HCT116 (cell line): ENCODE measurements around the gene RPRD1B. TPM values are rescaled to one million over a fixed set of nuclear protein-coding genes. Genes with fewer than 3 reads are reported as not detected.

ENCODE experiments used
- ATAC-seq: fragments of 200-7000 bp; cut with Tn5 transposase; 2 replicates; pipeline ENCODE4 v1.9.1; 2020; ENCODE audit warnings: mild to moderate bottlenecking, moderate library complexity
- BruUV-seq: library from RNA; stranded (reverse); fragments of 400-500 nt; replicated peaks from 2 replicates; lab custom pipeline; 2021; lab: Mats Ljungman, UMichigan
- CTCF ChIA-PET: fragments of 300-600 bp; sonication (Branson Sonifier 250); formaldehyde crosslinking; loops from one replicate; lab custom pipeline; 2021; ENCODE audit warnings: antibody characterized with exemption; lab: Charles Lee
- POLR2A ChIA-PET: fragments of 300-600, 350-600 bp; sonication (Branson Sonifier 250); formaldehyde crosslinking; loops from one replicate; lab custom pipeline; 2021; ENCODE audit warnings: antibody characterized with exemption; lab: Charles Lee
- RAD21 ChIA-PET, 2 experiments: fragments of 300-600 bp; sonication (Branson Sonifier 250); formaldehyde crosslinking; loops; one replicate each; lab custom pipeline; 2023; ENCODE audit warnings: low total read pairs in 2 of 2; ENCODE audit not compliant: uncharacterized antibody in 2 of 2, unreplicated experiment in 2 of 2, low non-redundant PET in 1 of 2; lab: Charles Lee
- DNase-seq: peaks from one replicate; pipeline ENCODE4 v3.0.0-alpha.2; 2010; ENCODE audit warnings: low read depth, low spot score
- H2AFZ ChIP-seq: fragments of 200-600 bp; shearing (Covaris generic), sonication (generic); 2 replicates; pipeline ENCODE4 v1.6.1; 2017; ENCODE audit warnings: low read depth, mixed run types, mixed read lengths, antibody characterized with exemption, low read length; ENCODE audit not compliant: poor library complexity, severe bottlenecking
- H3K27ac ChIP-seq: 2 replicates; pipeline ENCODE4 v1.5.1; 2012; ENCODE audit warnings: low read depth, low read length
- H3K27me3 ChIP-seq: fragments of 200-600 bp; sonication (generic); 2 replicates; pipeline ENCODE4 v1.6.1; 2016; ENCODE audit warnings: mixed run types, low read length, mixed read lengths; ENCODE audit not compliant: insufficient read depth
- H3K36me3 ChIP-seq, 2 experiments: fragments of 200-500 bp in 1 of 2; fragments of 200-600 bp in 1 of 2; sonication (Bioruptor generic) in 1 of 2; sonication (generic) in 1 of 2; 2 replicates each; pipeline versions ENCODE4 v1.5.1 to v1.6.1; 2014 to 2016; ENCODE audit warnings: low read length in 2 of 2, inconsistent platforms in 1 of 2, mixed read lengths in 1 of 2, mixed run types in 1 of 2; ENCODE audit not compliant: insufficient read depth in 2 of 2, control insufficient read depth in 1 of 2
- H3K4me1 ChIP-seq, 2 experiments: fragments of 200-600 bp in 1 of 2; sonication (generic) in 1 of 2; 2 replicates each; pipeline versions ENCODE4 v1.5.1 to v1.6.1; 2012 to 2017; ENCODE audit warnings: low read length in 2 of 2, inconsistent platforms in 1 of 2, mild to moderate bottlenecking in 1 of 2, mixed read lengths in 1 of 2, mixed run types in 1 of 2, moderate library complexity in 1 of 2; ENCODE audit not compliant: insufficient read depth in 2 of 2, control insufficient read depth in 1 of 2
- H3K4me2 ChIP-seq: fragments of 200-600 bp; sonication (generic); 2 replicates; pipeline ENCODE4 v1.6.1; 2017; ENCODE audit warnings: mixed run types, low read length, mixed read lengths
- H3K4me3 ChIP-seq, 2 experiments: fragments of 200-600 bp in 1 of 2; sonication (generic) in 1 of 2; replicated peaks in 1 of 2; 2 replicates each; pipeline ENCODE4 v1.5.1; 2011 to 2016; ENCODE audit warnings: low read length in 2 of 2, control low read depth in 1 of 2, low read depth in 1 of 2, mild to moderate bottlenecking in 1 of 2, mixed read lengths in 1 of 2, mixed run types in 1 of 2
- H3K79me2 ChIP-seq: fragments of 200-600 bp; sonication (generic); 2 replicates; pipeline ENCODE4 v1.6.1; 2017; ENCODE audit warnings: mild to moderate bottlenecking, mixed run types, low read length, moderate library complexity, mixed read lengths; ENCODE audit not compliant: insufficient read depth
- H3K9ac ChIP-seq: fragments of 200-600 bp; sonication (generic); 2 replicates; pipeline ENCODE4 v1.6.1; 2016; ENCODE audit warnings: low read length, mixed read lengths
- H3K9me2 ChIP-seq: fragments of 200-600 bp; sonication (generic), shearing (Covaris generic); 2 replicates; pipeline ENCODE4 v1.6.1; 2017; ENCODE audit warnings: mixed run types, mild to moderate bottlenecking, moderate library complexity; ENCODE audit not compliant: insufficient read depth
- H3K9me3 ChIP-seq, 2 experiments: fragments of 200-500 bp in 1 of 2; fragments of 200-600 bp in 1 of 2; sonication (Bioruptor generic) in 1 of 2; sonication (generic) in 1 of 2; 2 replicates each; pipeline ENCODE4 v1.6.1; 2014 to 2017; ENCODE audit warnings: low read length in 2 of 2, mixed read lengths in 2 of 2, inconsistent platforms in 1 of 2, low read depth in 1 of 2, mild to moderate bottlenecking in 1 of 2, mixed run types in 1 of 2, moderate library complexity in 1 of 2; ENCODE audit not compliant: control insufficient read depth in 1 of 2, insufficient read depth in 1 of 2
- H4K20me1 ChIP-seq: fragments of 200-600 bp; sonication (generic), shearing (Covaris generic); 2 replicates; pipeline ENCODE4 v1.6.1; 2017; ENCODE audit warnings: mixed run types, mild to moderate bottlenecking, moderate library complexity; ENCODE audit not compliant: insufficient read depth
- ATF3 ChIP-seq: IDR thresholded peaks from 2 replicates; pipeline ENCODE4 v1.6.1; 2012
- CEBPB ChIP-seq: IDR thresholded peaks from 2 replicates; pipeline ENCODE4 v1.6.1; 2012; ENCODE audit warnings: low read depth
- EGR1 ChIP-seq: IDR thresholded peaks from 2 replicates; pipeline ENCODE4 v1.6.1; 2012; ENCODE audit warnings: low read depth
- EZH2phosphoT487 ChIP-seq: fragments of 200-600 bp; IDR thresholded peaks from 2 replicates; pipeline ENCODE4 v1.6.1; 2018; ENCODE audit warnings: antibody characterized with exemption, borderline replicate concordance
- FOSL1 ChIP-seq: IDR thresholded peaks from 2 replicates; pipeline ENCODE4 v1.6.1; 2012; ENCODE audit warnings: low read depth
- JUND ChIP-seq: IDR thresholded peaks from 2 replicates; pipeline ENCODE4 v1.6.1; 2012
- MAX ChIP-seq: IDR thresholded peaks from 2 replicates; pipeline ENCODE4 v1.6.1; 2012
- POLR2A ChIP-seq: IDR thresholded peaks from 2 replicates; pipeline ENCODE4 v1.7.0; 2011; ENCODE audit warnings: borderline replicate concordance; ENCODE audit not compliant: insufficient read depth, insufficient read length; ENCODE audit errors: extremely low read depth
- SIN3A ChIP-seq: IDR thresholded peaks from 2 replicates; pipeline ENCODE4 v1.6.1; 2012; ENCODE audit warnings: low read depth
- TCF7L2 ChIP-seq: IDR thresholded peaks from 2 replicates; pipeline ENCODE4 v1.7.0; 2011; ENCODE audit warnings: borderline replicate concordance, inconsistent platforms; ENCODE audit not compliant: insufficient read depth, insufficient read length; ENCODE audit errors: extremely low read depth
- ZBTB33 ChIP-seq: IDR thresholded peaks from 2 replicates; pipeline ENCODE4 v1.6.1; 2011; ENCODE audit warnings: mild to moderate bottlenecking, low read length, moderate library complexity; ENCODE audit not compliant: insufficient replicate concordance; ENCODE audit errors: extremely low read depth
- intact Hi-C: fragments of 100-400 bp; cut with micrococcal nuclease; formaldehyde crosslinking; loops from 2 replicates; pipeline ENCODE4 v1.10.0; 2022
- total RNA-seq: library from RNA; stranded (reverse); gene quantifications from one replicate; pipeline ENCODE4 v1.2.1, GENCODE V29; 2021; ENCODE audit not compliant: unreplicated experiment

Gene RPRD1B
- total RNA-seq, 1 experiment from 2014 or later: 30.7 TPM

GRCh38 chr20:38117205-38117604 is 83.7 kb downstream of the RPRD1B start:
- CTCF ChIA-PET: no interaction called here
- ATAC-seq: no peak
- Histone ChIP-seq H3K4me3 (no peak overlapping the region), H3K9me3 (no peaks in the 10 kb centered on the region), H4K20me1 (no peaks in the 10 kb centered on the region), H3K9ac (no peak overlapping the region), H3K27me3 (no peaks in the 10 kb centered on the region), H3K4me2 (peak overlapping the region; percentile 39), H3K4me1 (peaks cover 0 to 30% of the 10 kb centered on the region in 2 experiments; a peak in 2 of 4 replicates), H3K9me2 (no peaks in the 10 kb centered on the region), H2AFZ (peak overlapping the region; percentile 57), H3K36me3 (no peaks in the 10 kb centered on the region), H3K27ac (no peak overlapping the region), H3K79me2 (no peaks in the 10 kb centered on the region)
- POLR2A ChIA-PET: no interaction called here
- intact Hi-C loops: no loop called here
- no TSS peak for BruUV-seq
- RAD21 ChIA-PET: no interaction called here
- DNase-seq: no peak
- no peak for TF ChIP-seq CEBPB
- TF ChIP-seq JUND: no peak
- no peak for TF ChIP-seq ZBTB33
- no peak for TF ChIP-seq POLR2A
- TF ChIP-seq SIN3A: no peak
- no peak for TF ChIP-seq ATF3
- no peak for TF ChIP-seq MAX
- no peak for TF ChIP-seq EGR1

GRCh38 chr20:38117635-38118034 is 84.1 kb downstream of the RPRD1B start:
- no peaks in the 10 kb centered on the region for H3K9me2 ChIP-seq
- intact Hi-C loops: no loop called here
- H3K9ac ChIP-seq: no peak overlapping the region
- no peak; the same call in 1 of the 2 replicates for ATAC-seq
- peak overlapping the region; percentile 57 for H2AFZ ChIP-seq
- TF ChIP-seq SIN3A (no peak), FOSL1 (0 out of 2 replicates have a peak, but pooled peaks have one; percentile 9), TCF7L2 (no peak), EZH2phosphoT487 (no peak)
- RAD21 ChIA-PET: no interaction called here
- DNase-seq: no peak
- CTCF ChIA-PET: no interaction called here
- H4K20me1 ChIP-seq: no peaks in the 10 kb centered on the region
- no peaks in the 10 kb centered on the region for H3K36me3 ChIP-seq
- no peaks in the 10 kb centered on the region for H3K9me3 ChIP-seq
- H3K4me2 ChIP-seq: peak overlapping the region; percentile 39
- POLR2A ChIA-PET: no interaction called here
- no TSS peak for BruUV-seq
- H3K27me3 ChIP-seq: no peaks in the 10 kb centered on the region
- no peak overlapping the region for H3K27ac ChIP-seq
- H3K4me1 ChIP-seq: peaks cover 0 to 30% of the 10 kb centered on the region in 2 experiments; a peak in 2 of 4 replicates
- H3K79me2 ChIP-seq: no peaks in the 10 kb centered on the region
- H3K4me3 ChIP-seq: no peak overlapping the region
